BJ (cell line): ENCODE measurements around the gene ATP8B1. TPM values are rescaled to one million over a fixed set of nuclear protein-coding genes. Genes with fewer than 3 reads are reported as not detected.

ENCODE experiments used
- CTCF ChIA-PET: fragments of 350-600 bp; formaldehyde crosslinking; extraction: SDS; loops from one replicate; lab custom pipeline; 2021; ENCODE audit warnings: antibody characterized with exemption, inconsistent platforms; lab: Yijun Ruan, JAX
- POLR2A ChIA-PET: fragments of 300-600 bp; sonication (Branson Sonifier 250); formaldehyde crosslinking; extraction: SDS; loops from one replicate; lab custom pipeline; 2021; ENCODE audit warnings: antibody characterized with exemption; lab: Charles Lee
- DNase-seq: peaks from one replicate; pipeline ENCODE4 v3.0.0-alpha.2; 2011; ENCODE audit warnings: low read depth
- H3K27me3 ChIP-seq: 2 replicates; pipeline ENCODE4 v1.6.0; 2011; ENCODE audit warnings: low read length; ENCODE audit not compliant: control insufficient read depth, insufficient read depth
- H3K36me3 ChIP-seq: 2 replicates; pipeline ENCODE4 v1.5.1; 2011; ENCODE audit warnings: low read length; ENCODE audit not compliant: control insufficient read depth, insufficient read depth
- H3K4me3 ChIP-seq: 2 replicates; pipeline ENCODE4 v1.5.1; 2011; ENCODE audit warnings: low read depth, mild to moderate bottlenecking, control low read depth, low read length
- polyA plus RNA-seq: library from polyadenylated mRNA; depleted of rRNA; stranded (reverse); fragments of >200 nt; gene quantifications from 2 replicates; pipeline ENCODE4 v1.2.3, GENCODE V29; 2011
- TF ChIP-seq, protein P1 (sequence below): IDR thresholded peaks from 2 replicates; pipeline ENCODE4 v1.5.1; 2011; ENCODE audit warnings: low read depth, mild to moderate bottlenecking, control low read depth, inconsistent platforms, low read length, moderate library complexity; ENCODE audit not compliant: insufficient read depth

The ATP8B1 gene
- polyA plus RNA-seq, 1 experiment = 53.3 TPM

- Histone ChIP-seq H3K4me3 (no peak overlapping the region), H3K27me3 (no peaks in the 10 kb centered on the region), H3K36me3 (peaks cover 21% of the 10 kb centered on the region)
- DNase-seq = no peak
- ChIA-PET CTCF (interaction anchor here (0.6 kb wide), 1 partner anchor 9 kb away, joined by 3 read pairs; no protein-coding TSS in a partner anchor), POLR2A (no interaction called here)
- TF ChIP-seq, protein P1, sequence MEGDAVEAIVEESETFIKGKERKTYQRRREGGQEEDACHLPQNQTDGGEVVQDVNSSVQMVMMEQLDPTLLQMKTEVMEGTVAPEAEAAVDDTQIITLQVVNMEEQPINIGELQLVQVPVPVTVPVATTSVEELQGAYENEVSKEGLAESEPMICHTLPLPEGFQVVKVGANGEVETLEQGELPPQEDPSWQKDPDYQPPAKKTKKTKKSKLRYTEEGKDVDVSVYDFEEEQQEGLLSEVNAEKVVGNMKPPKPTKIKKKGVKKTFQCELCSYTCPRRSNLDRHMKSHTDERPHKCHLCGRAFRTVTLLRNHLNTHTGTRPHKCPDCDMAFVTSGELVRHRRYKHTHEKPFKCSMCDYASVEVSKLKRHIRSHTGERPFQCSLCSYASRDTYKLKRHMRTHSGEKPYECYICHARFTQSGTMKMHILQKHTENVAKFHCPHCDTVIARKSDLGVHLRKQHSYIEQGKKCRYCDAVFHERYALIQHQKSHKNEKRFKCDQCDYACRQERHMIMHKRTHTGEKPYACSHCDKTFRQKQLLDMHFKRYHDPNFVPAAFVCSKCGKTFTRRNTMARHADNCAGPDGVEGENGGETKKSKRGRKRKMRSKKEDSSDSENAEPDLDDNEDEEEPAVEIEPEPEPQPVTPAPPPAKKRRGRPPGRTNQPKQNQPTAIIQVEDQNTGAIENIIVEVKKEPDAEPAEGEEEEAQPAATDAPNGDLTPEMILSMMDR = no peak
Observed at GRCh38 chr18:57670046-57670445, 133.1 kb downstream of the ATP8B1 start.

GRCh38 chr18:57668021-57668420 is 135.1 kb downstream of the ATP8B1 start:
- POLR2A ChIA-PET = interaction anchor here (0.5 to 0.6 kb wide), 2 partner anchors 50 to 99 kb away, joined by 4 to 5 read pairs; no protein-coding TSS in a partner anchor
- no peak overlapping the region for H3K4me3 ChIP-seq
- H3K36me3 ChIP-seq = peaks cover 15% of the 10 kb centered on the region
- H3K27me3 ChIP-seq = no peaks in the 10 kb centered on the region
- DNase-seq = no peak
- TF ChIP-seq, protein P1 = no peak
- CTCF ChIA-PET = no interaction called here

DNA sequence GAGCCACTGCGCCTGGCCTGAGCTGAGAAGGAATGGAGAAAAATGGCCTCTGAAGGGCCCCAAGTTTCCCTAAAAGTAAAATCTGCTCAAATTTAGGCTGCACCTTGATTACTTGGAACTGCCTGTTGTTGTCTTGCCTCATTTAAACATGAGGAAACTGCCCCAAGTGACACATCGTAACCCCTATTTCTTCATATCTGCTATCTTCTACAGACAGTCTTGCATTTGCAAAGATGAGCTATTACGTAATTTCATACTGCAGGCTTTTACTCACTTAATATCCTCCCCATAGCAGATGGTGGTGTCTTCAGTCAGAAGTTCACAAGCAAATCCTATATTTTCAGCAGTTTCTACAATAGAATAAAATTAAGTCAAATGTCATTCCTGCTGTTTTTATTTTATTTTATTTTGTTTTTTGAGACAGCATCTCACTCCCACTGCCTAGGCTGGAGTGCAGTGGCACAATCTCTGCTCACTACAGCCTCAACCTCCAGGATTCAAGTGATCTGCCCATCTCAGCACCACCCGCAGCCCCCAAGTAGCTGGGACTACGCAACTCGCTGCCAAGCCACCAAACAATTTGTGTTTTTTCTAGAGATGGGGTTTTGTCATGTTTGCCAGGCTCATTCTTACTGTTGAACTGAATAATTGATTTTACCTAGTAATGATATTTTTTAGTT is 136.2 kb downstream of the ATP8B1 start:
- TF ChIP-seq, protein P1 = no peak
- DNase-seq = no peak
- Histone ChIP-seq H3K36me3 (peaks cover 16% of the 10 kb centered on the region), H3K4me3 (no peak overlapping the region), H3K27me3 (no peaks in the 10 kb centered on the region)
- ChIA-PET CTCF (no interaction called here), POLR2A (no interaction called here)

GRCh38 chr18:57664568-57665165 is 138.4 kb downstream of the ATP8B1 start:
- CTCF ChIA-PET = no interaction called here
- Histone ChIP-seq H3K36me3 (peaks cover 12% of the 10 kb centered on the region), H3K27me3 (no peaks in the 10 kb centered on the region), H3K4me3 (no peak overlapping the region)
- POLR2A ChIA-PET = no interaction called here
- TF ChIP-seq, protein P1 = no peak
- DNase-seq = no peak

- ChIA-PET CTCF (interaction anchor here (0.6 kb wide), 1 partner anchor 9 kb away, joined by 3 read pairs; no protein-coding TSS in a partner anchor), POLR2A (no interaction called here)
- H3K27me3 ChIP-seq = no peaks in the 10 kb centered on the region
- TF ChIP-seq, protein P1 = no peak
- peak; percentile 58 for DNase-seq
- H3K36me3 ChIP-seq = peaks cover 9% of the 10 kb centered on the region
- no peak overlapping the region for H3K4me3 ChIP-seq
Observed at GRCh38 chr18:57660961-57661360, 142.2 kb downstream of the ATP8B1 start.
